ENCODE results near the gene HLX.

Gene HLX

GRCh38 chr1:220879076-220879508 lies at the start of gene HLX:
Gene HLX (plus strand): TSS chr1:220879443. CDS start chr1:220879858, 415 bp downstream.
- POLR2A ChIA-PET = interaction anchor here (0.5 to 1.0 kb wide), 7 partner anchors 22 to 551 kb away, joined by 3 to 5 read pairs (median 3); no protein-coding TSS in a partner anchor
- peak; percentile 92 for DNase-seq (ENCODE audit: extremely low spot score)

GRCh38 chr1:220833436-220833835 lies 45.8 kb upstream of the HLX start:
- CTCF ChIA-PET = no interaction called here
- POLR2A ChIA-PET = no interaction called here
- TF ChIP-seq FOXK2 (IDR thresholded peaks at IDR 0.05) = no peak
- no peak for TF ChIP-seq PKNOX1 (IDR thresholded peaks at IDR 0.05)
- TF ChIP-seq FOXA1 (IDR thresholded peaks at IDR 0.05) = no peak
- no peak for TF ChIP-seq SUZ12 (IDR thresholded peaks at IDR 0.05)
- TF ChIP-seq ZNF384 (IDR thresholded peaks at IDR 0.05) = no peak
- no peak for TF ChIP-seq ARNT (IDR thresholded peaks at IDR 0.05)
- no peak for TF ChIP-seq SP1 (IDR thresholded peaks at IDR 0.05)
- no peak for TF ChIP-seq NFRKB (IDR thresholded peaks at IDR 0.05)
- TF ChIP-seq FOXM1 (IDR thresholded peaks at IDR 0.05; ENCODE audit: borderline replicate concordance) = no peak
- TF ChIP-seq TARDBP (IDR thresholded peaks at IDR 0.05) = no peak
- no peak for TF ChIP-seq CTBP1 (IDR thresholded peaks at IDR 0.05; ENCODE audit: borderline replicate concordance)
- TF ChIP-seq L3MBTL2 (conservative IDR thresholded peaks at IDR 0.05) = no peak
- TF ChIP-seq BHLHE40 (IDR thresholded peaks at IDR 0.05; ENCODE audit: borderline replicate concordance) = no peak
- no peak for TF ChIP-seq LEF1 (IDR thresholded peaks at IDR 0.05; ENCODE audit: borderline replicate concordance)
- no peak for TF ChIP-seq ELF4 (IDR thresholded peaks at IDR 0.05)
- no peak for TF ChIP-seq HDGF (IDR thresholded peaks at IDR 0.05; ENCODE audit: borderline replicate concordance)
- no peak for DNase-seq (ENCODE audit: extremely low spot score)

More at GRCh38 chr1:220879076-220879508, at the start of gene HLX:
- CTCF ChIA-PET = interaction anchor here (0.5 kb wide), 1 partner anchor 687 kb away, joined by 3 read pairs; no protein-coding TSS in a partner anchor
- TF ChIP-seq TARDBP (IDR thresholded peaks at IDR 0.05) (0 out of 2 replicates have a peak, but pooled peaks have one; percentile 32), L3MBTL2 (conservative IDR thresholded peaks at IDR 0.05) (peak; percentile 69), HDGF (IDR thresholded peaks at IDR 0.05; ENCODE audit: borderline replicate concordance) (no peak)

GRCh38 chr1:220834155-220834870 lies 44.9 kb upstream of the HLX start:
- POLR2A ChIA-PET = no interaction called here
- no peak for TF ChIP-seq ELF4 (IDR thresholded peaks at IDR 0.05)
- TF ChIP-seq LEF1 (IDR thresholded peaks at IDR 0.05; ENCODE audit: borderline replicate concordance) = no peak
- no peak for TF ChIP-seq HDGF (IDR thresholded peaks at IDR 0.05; ENCODE audit: borderline replicate concordance)
- no peak for TF ChIP-seq BHLHE40 (IDR thresholded peaks at IDR 0.05; ENCODE audit: borderline replicate concordance)
- TF ChIP-seq TARDBP (IDR thresholded peaks at IDR 0.05) = no peak
- no peak for TF ChIP-seq PKNOX1 (IDR thresholded peaks at IDR 0.05)
- TF ChIP-seq ZNF384 (IDR thresholded peaks at IDR 0.05) = no peak
- TF ChIP-seq FOXA1 (IDR thresholded peaks at IDR 0.05) = no peak
- TF ChIP-seq SUZ12 (IDR thresholded peaks at IDR 0.05) = no peak
- no peak for TF ChIP-seq NFRKB (IDR thresholded peaks at IDR 0.05)
- no peak for TF ChIP-seq SP1 (IDR thresholded peaks at IDR 0.05)
- no peak for DNase-seq (ENCODE audit: extremely low spot score)
- CTCF ChIA-PET = no interaction called here

- no peak for DNase-seq (ENCODE audit: extremely low spot score)
- no peak for TF ChIP-seq ELF4 (IDR thresholded peaks at IDR 0.05)
- no peak for TF ChIP-seq BHLHE40 (IDR thresholded peaks at IDR 0.05; ENCODE audit: borderline replicate concordance)
- no peak for TF ChIP-seq L3MBTL2 (conservative IDR thresholded peaks at IDR 0.05)
- TF ChIP-seq PKNOX1 (IDR thresholded peaks at IDR 0.05) = no peak
- TF ChIP-seq FOXK2 (IDR thresholded peaks at IDR 0.05) = no peak
- no peak for TF ChIP-seq SP1 (IDR thresholded peaks at IDR 0.05)
- no peak for TF ChIP-seq TARDBP (IDR thresholded peaks at IDR 0.05)
- no peak for TF ChIP-seq ARNT (IDR thresholded peaks at IDR 0.05)
- ChIA-PET CTCF (no interaction called here), POLR2A (no interaction called here)
Observed at GRCh38 chr1:220838578-220838977, 40.7 kb upstream of the HLX start.

- no peak for DNase-seq (ENCODE audit: extremely low spot score)
- ChIA-PET CTCF (no interaction called here), POLR2A (no interaction called here)
- no peak for TF ChIP-seq LEF1 (IDR thresholded peaks at IDR 0.05; ENCODE audit: borderline replicate concordance)
- no peak for TF ChIP-seq TARDBP (IDR thresholded peaks at IDR 0.05)
- no peak for TF ChIP-seq FOXM1 (IDR thresholded peaks at IDR 0.05; ENCODE audit: borderline replicate concordance)
- TF ChIP-seq SP1 (IDR thresholded peaks at IDR 0.05) = no peak
- TF ChIP-seq BHLHE40 (IDR thresholded peaks at IDR 0.05; ENCODE audit: borderline replicate concordance) = no peak
- no peak for TF ChIP-seq FOXA1 (IDR thresholded peaks at IDR 0.05)
- TF ChIP-seq FOXK2 (IDR thresholded peaks at IDR 0.05) = no peak
- no peak for TF ChIP-seq HDGF (IDR thresholded peaks at IDR 0.05; ENCODE audit: borderline replicate concordance)
Observed at GRCh38 chr1:220839474-220839873, 39.8 kb upstream of the HLX start.

GRCh38 chr1:220841293-220841692 lies 38.0 kb upstream of the HLX start:
- DNase-seq (ENCODE audit: extremely low spot score) = no peak
- TF ChIP-seq FOXK2 (IDR thresholded peaks at IDR 0.05) (no peak), L3MBTL2 (conservative IDR thresholded peaks at IDR 0.05) (no peak), LEF1 (IDR thresholded peaks at IDR 0.05; ENCODE audit: borderline replicate concordance) (no peak), HDGF (IDR thresholded peaks at IDR 0.05; ENCODE audit: borderline replicate concordance) (no peak), NFRKB (IDR thresholded peaks at IDR 0.05) (no peak), BHLHE40 (IDR thresholded peaks at IDR 0.05; ENCODE audit: borderline replicate concordance) (no peak), FOXA1 (IDR thresholded peaks at IDR 0.05) (no peak), FOXM1 (IDR thresholded peaks at IDR 0.05; ENCODE audit: borderline replicate concordance) (no peak), TARDBP (IDR thresholded peaks at IDR 0.05) (no peak), SUZ12 (IDR thresholded peaks at IDR 0.05) (no peak), CTBP1 (IDR thresholded peaks at IDR 0.05; ENCODE audit: borderline replicate concordance) (no peak), ARNT (IDR thresholded peaks at IDR 0.05) (no peak), ELF4 (IDR thresholded peaks at IDR 0.05) (no peak), SP1 (IDR thresholded peaks at IDR 0.05) (no peak)
- ChIA-PET POLR2A (no interaction called here), CTCF (no interaction called here)
